EL (cell line): ENCODE results near the gene COL24A1.
"Not testable (repeated sequence)": the region's sequence is repeated elsewhere in the genome, so short reads cannot be mapped to it uniquely, and the experiment has no call there.

Experiments
- DNase-seq: peaks from one replicate; pipeline ENCODE4 v3.0.0-alpha.2; 2016

COL24A1 gene

GRCh38 chr1:86152887-86153286 is 3.7 kb downstream of the COL24A1 start:
- DNase-seq: no peak

GRCh38 chr1:86151427-86151826 is 5.1 kb downstream of the COL24A1 start:
- peak; percentile 76 for DNase-seq

- DNase-seq: peak; percentile 41
These were observed 6.0 kb downstream of the COL24A1 start for GRCh38 chr1:86150553-86151055.

GRCh38 chr1:86149591-86149990 is 7.0 kb downstream of the COL24A1 start:
- no peak for DNase-seq

GRCh38 chr1:86147755-86148154 is 8.8 kb downstream of the COL24A1 start:
- no peak for DNase-seq

- no peak for DNase-seq
These were observed 10.0 kb downstream of the COL24A1 start for GRCh38 chr1:86146566-86146965.

- DNase-seq: no peak
These were observed 16.2 kb downstream of the COL24A1 start for GRCh38 chr1:86140281-86140880.

- no peak for DNase-seq
These were observed 17.8 kb downstream of the COL24A1 start for GRCh38 chr1:86138746-86139145.

GRCh38 chr1:86137436-86137835 is 19.1 kb downstream of the COL24A1 start:
- peak; percentile 75 for DNase-seq

- DNase-seq: no peak
These were observed 37.3 kb downstream of the COL24A1 start for GRCh38 chr1:86119214-86119764.

GRCh38 chr1:86114816-86115400 is 41.7 kb downstream of the COL24A1 start:
- no peak for DNase-seq

- DNase-seq: no peak
These were observed 42.3 kb downstream of the COL24A1 start for GRCh38 chr1:86114236-86114635.

- DNase-seq: not testable (repeated sequence)
These were observed 45.0 kb downstream of the COL24A1 start for GRCh38 chr1:86111590-86111989.

- no peak for DNase-seq
These were observed 46.0 kb downstream of the COL24A1 start for GRCh38 chr1:86110451-86111129.

GRCh38 chr1:86105533-86105866 is 51.1 kb downstream of the COL24A1 start:
- no peak for DNase-seq

- DNase-seq: no peak
These were observed 51.7 kb downstream of the COL24A1 start for GRCh38 chr1:86104606-86105532.

GRCh38 chr1:86101616-86102015 is 55.0 kb downstream of the COL24A1 start:
- DNase-seq: no peak

GRCh38 chr1:86100401-86100800 is 56.2 kb downstream of the COL24A1 start:
- no peak for DNase-seq

GRCh38 chr1:86089765-86090164 is 66.8 kb downstream of the COL24A1 start:
- no peak for DNase-seq

- no peak for DNase-seq
These were observed 70.7 kb downstream of the COL24A1 start for GRCh38 chr1:86085741-86086409.

- DNase-seq: peak; percentile 23
These were observed 71.6 kb downstream of the COL24A1 start for GRCh38 chr1:86084998-86085397.

- no peak for DNase-seq
These were observed 74.4 kb downstream of the COL24A1 start for GRCh38 chr1:86082183-86082582.
